ENCODE results near the gene TGM3.
"Not testable (repeated sequence)": the region's sequence is repeated elsewhere in the genome, so short reads cannot be mapped to it uniquely, and the experiment has no call there.

TGM3 gene

DNA sequence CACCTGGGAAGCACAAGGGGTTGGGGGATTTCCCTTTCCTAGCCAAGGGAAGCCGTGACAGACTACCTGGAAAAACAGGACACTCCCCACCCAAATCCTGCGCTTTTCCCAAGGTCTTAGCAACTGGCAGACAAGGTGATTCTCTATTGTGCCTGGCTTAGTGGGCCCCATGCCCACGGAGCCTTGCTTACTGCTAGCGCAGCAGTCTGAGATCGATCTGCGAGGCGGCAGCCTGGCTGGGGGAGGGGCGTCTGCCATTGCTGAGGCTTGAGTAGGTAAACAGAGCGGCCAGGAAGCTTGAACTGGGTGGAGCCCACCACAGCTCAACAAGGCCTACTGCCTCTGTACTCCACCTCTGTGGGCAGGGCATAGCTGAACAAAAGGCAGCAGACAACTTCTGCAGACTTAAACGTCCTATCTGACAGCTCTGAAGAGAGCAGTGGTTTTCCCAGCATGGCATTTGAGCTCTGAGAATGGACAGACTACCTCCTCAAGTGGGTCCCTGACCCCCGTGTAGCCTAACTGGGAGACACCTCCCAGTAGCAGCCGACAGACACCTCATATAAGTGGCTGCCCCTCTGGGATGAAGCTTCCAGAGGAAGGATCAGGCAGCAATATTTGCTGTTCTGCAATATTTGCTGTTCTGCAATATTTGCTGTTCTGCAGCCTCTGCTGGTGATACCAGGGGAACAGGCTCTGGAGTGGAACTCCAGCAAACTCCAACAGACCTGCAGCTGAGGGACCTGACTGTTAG, 31.0 kb upstream of the TGM3 start:
- DNase-seq = peak; percentile 24
- H3K27ac Mint-ChIP-seq, H3K36me3 Mint-ChIP-seq, H3K4me3 Mint-ChIP-seq, H3K9me3 Mint-ChIP-seq, H3K4me1 Mint-ChIP-seq, CTCF ChIA-PET: not testable (repeated sequence)
- peaks cover 15% of the 10 kb centered on the region for H3K27me3 Mint-ChIP-seq

DNA sequence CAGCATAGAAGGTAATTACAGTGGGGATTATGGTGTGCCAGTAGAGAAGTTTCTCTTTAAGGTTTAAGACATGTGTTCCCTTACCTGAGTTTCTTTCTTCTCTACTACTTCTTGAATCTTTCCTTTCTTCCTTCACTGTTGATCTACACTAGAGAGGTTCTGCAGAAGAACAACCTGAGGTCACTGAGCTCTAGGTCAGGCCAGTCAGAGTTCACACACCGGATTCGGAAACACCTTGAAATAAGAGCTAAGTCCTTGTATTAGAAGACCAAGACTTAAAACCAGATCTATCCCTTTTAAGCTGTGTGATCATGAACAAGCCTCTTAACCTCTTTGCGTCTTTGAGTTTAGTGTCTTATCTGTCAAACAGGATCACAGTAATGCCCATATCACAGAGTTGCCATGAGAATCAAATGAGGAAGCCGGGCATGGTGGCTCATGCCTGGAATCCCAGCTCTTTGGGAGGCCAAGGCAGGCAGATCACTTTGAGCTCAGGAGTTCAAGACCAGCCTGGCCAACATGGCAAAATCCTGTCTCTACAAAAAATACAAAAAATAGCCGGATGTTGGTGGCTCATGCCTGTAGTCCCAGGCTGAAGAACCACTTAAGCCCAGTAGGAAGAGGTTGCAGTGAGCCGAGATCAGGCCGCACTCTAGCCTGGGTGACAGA, 22.0 kb upstream of the TGM3 start:
- Mint-ChIP-seq H3K27me3 (peaks cover 16% of the 10 kb centered on the region), H3K4me1 (no peaks in the 10 kb centered on the region), H3K9me3 (no peaks in the 10 kb centered on the region), H3K27ac (no peak overlapping the region), H3K4me3 (no peak overlapping the region), H3K36me3 (no peaks in the 10 kb centered on the region)
- DNase-seq = no peak
- CTCF ChIA-PET = no interaction called here

- Mint-ChIP-seq H3K27ac (no peak overlapping the region), H3K36me3 (no peaks in the 10 kb centered on the region), H3K27me3 (peaks cover 30% of the 10 kb centered on the region), H3K9me3 (no peaks in the 10 kb centered on the region), H3K4me3 (no peak overlapping the region), H3K4me1 (no peaks in the 10 kb centered on the region)
- CTCF ChIA-PET = no interaction called here
- no peak for DNase-seq
These were observed 19.8 kb upstream of the TGM3 start for GRCh38 chr20:2276015-2276414.

GRCh38 chr20:2279253-2279779, 16.5 kb upstream of the TGM3 start:
- Mint-ChIP-seq H3K27ac (no peak overlapping the region), H3K9me3 (no peaks in the 10 kb centered on the region), H3K27me3 (peaks cover 24% of the 10 kb centered on the region), H3K36me3 (no peaks in the 10 kb centered on the region), H3K4me1 (no peaks in the 10 kb centered on the region), H3K4me3 (no peak overlapping the region)
- DNase-seq = no peak
- CTCF ChIA-PET = no interaction called here

DNA sequence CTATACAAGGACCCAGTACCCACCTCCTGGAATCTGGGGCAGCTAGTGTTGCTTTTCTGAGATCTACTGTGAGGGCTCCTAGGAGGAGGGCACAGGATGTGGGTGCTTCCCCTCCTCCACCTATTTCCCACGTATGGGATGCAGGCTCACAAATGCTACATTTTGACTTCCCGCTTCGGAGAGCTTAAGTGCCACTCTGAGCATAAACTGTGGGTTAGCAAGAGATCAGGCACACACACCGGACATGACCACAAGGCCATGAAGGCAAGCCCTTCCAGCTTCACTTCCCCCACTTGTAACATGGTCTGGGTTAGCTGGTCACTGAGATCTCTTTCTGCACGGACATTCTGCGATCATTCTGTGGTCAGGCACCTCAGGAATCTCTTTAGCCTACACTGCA, 15.7 kb upstream of the TGM3 start:
- DNase-seq = no peak
- H3K4me1 Mint-ChIP-seq = no peaks in the 10 kb centered on the region
- H3K36me3 Mint-ChIP-seq = no peaks in the 10 kb centered on the region
- H3K4me3 Mint-ChIP-seq = no peak overlapping the region
- CTCF ChIA-PET = no interaction called here
- H3K27me3 Mint-ChIP-seq = peaks cover 24% of the 10 kb centered on the region
- no peak overlapping the region for H3K27ac Mint-ChIP-seq
- H3K9me3 Mint-ChIP-seq = no peaks in the 10 kb centered on the region

GRCh38 chr20:2281563-2281962, 14.2 kb upstream of the TGM3 start:
- H3K36me3 Mint-ChIP-seq = no peaks in the 10 kb centered on the region
- H3K4me1 Mint-ChIP-seq = no peaks in the 10 kb centered on the region
- H3K4me3 Mint-ChIP-seq = no peak overlapping the region
- DNase-seq = no peak
- no peaks in the 10 kb centered on the region for H3K9me3 Mint-ChIP-seq
- no peak overlapping the region for H3K27ac Mint-ChIP-seq
- CTCF ChIA-PET = no interaction called here
- peaks cover 21% of the 10 kb centered on the region for H3K27me3 Mint-ChIP-seq

- H3K4me1 Mint-ChIP-seq = no peaks in the 10 kb centered on the region
- no peak for DNase-seq
- H3K9me3 Mint-ChIP-seq = no peaks in the 10 kb centered on the region
- no peaks in the 10 kb centered on the region for H3K36me3 Mint-ChIP-seq
- CTCF ChIA-PET = no interaction called here
- H3K4me3 Mint-ChIP-seq = no peak overlapping the region
- no peak overlapping the region for H3K27ac Mint-ChIP-seq
- peaks cover 21% of the 10 kb centered on the region for H3K27me3 Mint-ChIP-seq
These were observed 13.6 kb upstream of the TGM3 start for GRCh38 chr20:2282181-2282580.

DNA sequence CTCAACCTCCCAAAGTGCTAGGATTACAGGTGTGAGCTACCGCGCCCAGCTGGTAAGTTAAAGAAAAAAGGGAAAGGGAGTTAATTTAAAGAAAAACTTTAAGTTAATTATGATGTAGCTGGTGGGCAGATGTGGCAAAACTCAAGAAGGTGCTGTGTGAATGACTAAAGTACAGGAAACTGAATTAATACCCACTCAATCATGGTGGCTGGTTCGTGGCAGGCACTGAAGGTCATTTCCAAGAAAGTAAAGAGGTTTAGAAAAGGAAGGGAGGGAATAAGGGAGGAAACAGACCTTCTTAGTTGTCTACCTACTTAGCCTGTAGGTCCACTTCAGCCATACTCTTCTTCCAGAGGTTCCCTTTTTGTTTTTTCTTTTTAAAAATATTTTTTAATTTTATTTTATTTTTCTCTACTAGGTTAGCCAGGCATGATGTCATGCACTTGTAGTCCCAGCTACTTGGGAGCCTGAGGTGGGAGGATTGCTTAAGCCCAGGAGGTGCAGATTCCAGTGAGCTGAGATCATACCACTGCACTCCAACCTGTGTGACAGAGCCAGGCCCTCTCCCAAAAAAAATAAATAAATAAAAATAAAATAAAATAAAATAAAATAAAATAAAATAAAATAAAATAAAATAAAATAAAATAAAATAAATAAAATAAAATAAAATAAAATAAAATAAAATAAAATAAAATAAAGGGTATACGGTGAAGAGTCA, 11.9 kb upstream of the TGM3 start:
- no peak overlapping the region for H3K4me3 Mint-ChIP-seq
- H3K4me1 Mint-ChIP-seq = no peaks in the 10 kb centered on the region
- H3K27me3 Mint-ChIP-seq = peaks cover 17% of the 10 kb centered on the region
- no peak overlapping the region for H3K27ac Mint-ChIP-seq
- no peaks in the 10 kb centered on the region for H3K36me3 Mint-ChIP-seq
- DNase-seq = no peak
- CTCF ChIA-PET = no interaction called here
- H3K9me3 Mint-ChIP-seq = no peaks in the 10 kb centered on the region

DNA sequence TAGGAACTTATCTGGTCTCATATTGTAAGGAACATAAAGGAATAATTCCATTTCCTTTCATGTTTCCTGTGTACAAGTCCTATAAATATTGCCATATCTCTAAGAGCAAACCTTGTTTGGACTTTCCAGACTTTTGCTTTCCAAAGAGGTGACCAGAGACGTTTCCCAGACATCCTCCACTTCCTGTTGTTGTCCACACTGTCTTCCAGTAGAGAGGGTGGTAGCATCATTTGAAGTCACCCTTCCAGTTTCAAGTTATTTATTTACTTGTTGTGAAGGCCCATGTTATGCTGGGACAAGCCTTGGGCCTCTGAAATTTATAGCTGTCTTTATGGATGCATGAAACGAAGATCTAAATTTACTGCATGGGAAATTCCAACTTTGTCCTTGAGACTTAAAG, 10.6 kb upstream of the TGM3 start:
- H3K9me3 Mint-ChIP-seq = no peaks in the 10 kb centered on the region
- peaks cover 12% of the 10 kb centered on the region for H3K27me3 Mint-ChIP-seq
- H3K4me3 Mint-ChIP-seq = no peak overlapping the region
- H3K36me3 Mint-ChIP-seq = no peaks in the 10 kb centered on the region
- no peak overlapping the region for H3K27ac Mint-ChIP-seq
- CTCF ChIA-PET = no interaction called here
- no peaks in the 10 kb centered on the region for H3K4me1 Mint-ChIP-seq
- no peak for DNase-seq

- H3K27ac Mint-ChIP-seq = no peak overlapping the region
- CTCF ChIA-PET = no interaction called here
- DNase-seq = no peak
- peaks cover 12% of the 10 kb centered on the region for H3K27me3 Mint-ChIP-seq
- no peaks in the 10 kb centered on the region for H3K4me1 Mint-ChIP-seq
- no peaks in the 10 kb centered on the region for H3K9me3 Mint-ChIP-seq
- no peaks in the 10 kb centered on the region for H3K36me3 Mint-ChIP-seq
- no peak overlapping the region for H3K4me3 Mint-ChIP-seq
These were observed 10.2 kb upstream of the TGM3 start for GRCh38 chr20:2285613-2286012.

GRCh38 chr20:2287504-2287903, 8.3 kb upstream of the TGM3 start:
- H3K27ac Mint-ChIP-seq = no peak overlapping the region
- H3K4me3 Mint-ChIP-seq = no peak overlapping the region
- CTCF ChIA-PET = no interaction called here
- no peaks in the 10 kb centered on the region for H3K9me3 Mint-ChIP-seq
- no peaks in the 10 kb centered on the region for H3K36me3 Mint-ChIP-seq
- no peaks in the 10 kb centered on the region for H3K4me1 Mint-ChIP-seq
- H3K27me3 Mint-ChIP-seq = peaks cover 9% of the 10 kb centered on the region
- DNase-seq = no peak

- H3K4me3 Mint-ChIP-seq = no peak overlapping the region
- no peaks in the 10 kb centered on the region for H3K4me1 Mint-ChIP-seq
- CTCF ChIA-PET = no interaction called here
These were observed 6.3 kb upstream of the TGM3 start for GRCh38 chr20:2289475-2289874.

DNA sequence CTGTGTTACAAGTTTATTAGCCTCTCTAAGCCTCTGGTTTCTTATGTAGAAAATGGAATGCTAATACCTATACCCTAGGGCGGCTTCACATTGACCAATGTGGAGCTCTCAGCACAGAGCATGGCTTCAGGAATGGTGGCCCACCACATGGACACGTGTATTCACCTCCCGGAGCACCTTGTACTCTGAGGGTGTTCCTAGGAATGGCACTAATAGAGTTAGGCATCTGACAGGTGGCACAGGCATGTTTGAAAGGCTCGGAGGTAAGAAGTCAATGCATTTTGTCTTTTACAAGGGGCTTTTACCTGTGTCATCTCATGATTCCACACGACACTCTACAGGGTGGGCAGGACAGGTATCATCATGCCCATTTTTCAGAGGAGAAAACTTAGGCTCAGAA, 5.3 kb upstream of the TGM3 start:
- Mint-ChIP-seq H3K9me3 (no peaks in the 10 kb centered on the region), H3K4me1 (no peaks in the 10 kb centered on the region), H3K27me3 (peaks cover 13% of the 10 kb centered on the region), H3K27ac (no peak overlapping the region), H3K36me3 (no peaks in the 10 kb centered on the region), H3K4me3 (no peak overlapping the region)
- CTCF ChIA-PET = no interaction called here
- no peak for DNase-seq

More at GRCh38 chr20:2289475-2289874, 6.3 kb upstream of the TGM3 start:
- H3K36me3 Mint-ChIP-seq = no peaks in the 10 kb centered on the region
- H3K27me3 Mint-ChIP-seq = peaks cover 13% of the 10 kb centered on the region
- no peaks in the 10 kb centered on the region for H3K9me3 Mint-ChIP-seq
- no peak for DNase-seq
- no peak overlapping the region for H3K27ac Mint-ChIP-seq

DNA sequence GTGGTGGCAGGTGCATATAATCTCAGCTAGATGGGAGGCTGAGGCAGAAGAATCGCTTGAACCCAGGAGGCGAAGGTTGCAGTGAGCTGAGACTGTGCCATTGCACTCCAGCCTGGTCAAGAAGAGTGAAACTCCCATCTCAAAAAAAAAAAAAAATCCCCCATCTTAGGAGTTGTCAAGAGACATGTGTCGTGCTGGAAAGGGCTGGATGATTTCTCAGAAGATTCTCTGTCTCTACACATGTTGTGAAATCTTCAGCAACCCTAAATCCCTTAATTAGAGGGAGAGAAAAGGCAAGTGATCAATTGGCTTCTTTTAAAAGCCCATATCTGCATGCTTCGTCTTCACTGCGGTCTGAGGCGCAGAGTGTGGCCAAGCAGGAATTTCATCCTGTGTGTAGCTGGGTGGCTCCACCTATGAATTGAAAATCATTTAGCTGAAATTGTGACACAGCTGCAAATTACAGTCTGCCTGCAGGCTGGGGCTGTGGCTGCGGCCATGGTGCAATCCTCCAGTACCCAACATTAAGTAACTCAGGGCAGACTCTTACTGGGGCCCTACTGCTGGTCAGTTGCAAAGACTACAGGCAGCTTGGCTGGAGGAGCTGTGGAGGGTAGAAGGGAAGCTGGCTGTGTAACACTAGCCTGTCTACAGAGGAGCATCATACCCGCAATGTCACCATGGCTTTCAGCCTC, 3.2 kb upstream of the TGM3 start:
- no peak overlapping the region for H3K27ac Mint-ChIP-seq
- H3K4me1 Mint-ChIP-seq = no peaks in the 10 kb centered on the region
- no peaks in the 10 kb centered on the region for H3K9me3 Mint-ChIP-seq
- CTCF ChIA-PET = interaction anchor here (1.4 kb wide), 1 partner anchor 159 kb away, joined by 4 read pairs; no protein-coding TSS in a partner anchor
- no peak for DNase-seq
- no peak overlapping the region for H3K4me3 Mint-ChIP-seq
- peaks cover 13% of the 10 kb centered on the region for H3K27me3 Mint-ChIP-seq
- H3K36me3 Mint-ChIP-seq = no peaks in the 10 kb centered on the region

Data from activated naive CD4-positive, alpha-beta T cell treated with anti-CD3 and anti-CD28 coated beads, Interleukin-2, amount 10 ng/mL, durations not matched to agents 7 days and 5 days (primary cell).